Osteoblast (primary cell): Measurements from ENCODE around the gene PJVK. TPM values are rescaled to one million over a fixed set of nuclear protein-coding genes. Genes with fewer than 3 reads are reported as not detected.

Source experiments
- DNase-seq: peaks from one replicate; pipeline ENCODE4 v3.0.0; 2011; ENCODE audit warnings: low spot score, mixed read lengths; ENCODE audit not compliant: insufficient read length; ENCODE audit errors: missing footprints
- H2AFZ ChIP-seq: 2 replicates; pipeline ENCODE4 v1.6.0; 2011; ENCODE audit warnings: mild to moderate bottlenecking, low read length
- H3K27ac ChIP-seq: 2 replicates; pipeline ENCODE4 v1.5.1; 2011; ENCODE audit warnings: mild to moderate bottlenecking, low read depth, low read length, moderate library complexity
- H3K27me3 ChIP-seq: 2 replicates; pipeline ENCODE4 v1.6.0; 2012; ENCODE audit warnings: mild to moderate bottlenecking, control low read depth, inconsistent platforms, low read length, moderate library complexity; ENCODE audit not compliant: insufficient read depth
- H3K36me3 ChIP-seq: 2 replicates; pipeline ENCODE4 v1.5.1; 2011; ENCODE audit warnings: mild to moderate bottlenecking, low read length, control low read depth, moderate library complexity; ENCODE audit not compliant: insufficient read depth
- H3K4me1 ChIP-seq: 2 replicates; pipeline ENCODE4 v1.5.1; 2011; ENCODE audit warnings: mild to moderate bottlenecking, low read length, control low read depth, moderate library complexity; ENCODE audit not compliant: insufficient read depth
- H3K4me2 ChIP-seq: 2 replicates; pipeline ENCODE4 v1.6.0; 2011; ENCODE audit warnings: mild to moderate bottlenecking, low read length; ENCODE audit not compliant: insufficient read depth
- H3K4me3 ChIP-seq: fragments of 200-600 bp; sonication (generic); 3 replicates; pipeline ENCODE4 v1.5.1; 2012; ENCODE audit warnings: mild to moderate bottlenecking, low read length, inconsistent platforms; ENCODE audit not compliant: insufficient read depth
- H3K79me2 ChIP-seq: 2 replicates; pipeline ENCODE4 v1.6.0; 2012; ENCODE audit warnings: mild to moderate bottlenecking, low read length, control low read depth, inconsistent platforms; ENCODE audit not compliant: insufficient read depth
- H3K9me3 ChIP-seq: 2 replicates; pipeline ENCODE4 v1.5.1; 2011; ENCODE audit warnings: low read depth, low read length, control low read depth
- H4K20me1 ChIP-seq: 2 replicates; pipeline ENCODE4 v1.6.0; 2012; ENCODE audit warnings: mild to moderate bottlenecking, low read length, control low read depth; ENCODE audit not compliant: insufficient read depth
- total RNA-seq: library from RNA; depleted of rRNA; stranded (reverse); fragments of >200 nt; gene quantifications from 2 replicates; pipeline ENCODE4 v1.2.3, GENCODE V29; 2012
- TF ChIP-seq, protein P1 (sequence below): IDR thresholded peaks from 2 replicates; pipeline ENCODE4 v1.5.1; 2011; ENCODE audit warnings: mild to moderate bottlenecking, low read depth, low read length, moderate library complexity; ENCODE audit errors: extremely low read depth

The PJVK gene
- total RNA-seq, 1 donor: 2.5 TPM

- H3K4me2 ChIP-seq: no peak overlapping the region
- H2AFZ ChIP-seq: no peak overlapping the region
- H3K4me3 ChIP-seq: no peak overlapping the region
- no peaks in the 10 kb centered on the region for H4K20me1 ChIP-seq
- no peak for DNase-seq
- peaks cover 11% of the 10 kb centered on the region for H3K4me1 ChIP-seq
- no peaks in the 10 kb centered on the region for H3K27me3 ChIP-seq
- TF ChIP-seq, protein P1, sequence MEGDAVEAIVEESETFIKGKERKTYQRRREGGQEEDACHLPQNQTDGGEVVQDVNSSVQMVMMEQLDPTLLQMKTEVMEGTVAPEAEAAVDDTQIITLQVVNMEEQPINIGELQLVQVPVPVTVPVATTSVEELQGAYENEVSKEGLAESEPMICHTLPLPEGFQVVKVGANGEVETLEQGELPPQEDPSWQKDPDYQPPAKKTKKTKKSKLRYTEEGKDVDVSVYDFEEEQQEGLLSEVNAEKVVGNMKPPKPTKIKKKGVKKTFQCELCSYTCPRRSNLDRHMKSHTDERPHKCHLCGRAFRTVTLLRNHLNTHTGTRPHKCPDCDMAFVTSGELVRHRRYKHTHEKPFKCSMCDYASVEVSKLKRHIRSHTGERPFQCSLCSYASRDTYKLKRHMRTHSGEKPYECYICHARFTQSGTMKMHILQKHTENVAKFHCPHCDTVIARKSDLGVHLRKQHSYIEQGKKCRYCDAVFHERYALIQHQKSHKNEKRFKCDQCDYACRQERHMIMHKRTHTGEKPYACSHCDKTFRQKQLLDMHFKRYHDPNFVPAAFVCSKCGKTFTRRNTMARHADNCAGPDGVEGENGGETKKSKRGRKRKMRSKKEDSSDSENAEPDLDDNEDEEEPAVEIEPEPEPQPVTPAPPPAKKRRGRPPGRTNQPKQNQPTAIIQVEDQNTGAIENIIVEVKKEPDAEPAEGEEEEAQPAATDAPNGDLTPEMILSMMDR: no peak
- H3K27ac ChIP-seq: no peak overlapping the region
- no peaks in the 10 kb centered on the region for H3K79me2 ChIP-seq
- no peaks in the 10 kb centered on the region for H3K9me3 ChIP-seq
- no peaks in the 10 kb centered on the region for H3K36me3 ChIP-seq
Observed at GRCh38 chr2:178417916-178418315, 33.3 kb upstream of the PJVK start.

DNA sequence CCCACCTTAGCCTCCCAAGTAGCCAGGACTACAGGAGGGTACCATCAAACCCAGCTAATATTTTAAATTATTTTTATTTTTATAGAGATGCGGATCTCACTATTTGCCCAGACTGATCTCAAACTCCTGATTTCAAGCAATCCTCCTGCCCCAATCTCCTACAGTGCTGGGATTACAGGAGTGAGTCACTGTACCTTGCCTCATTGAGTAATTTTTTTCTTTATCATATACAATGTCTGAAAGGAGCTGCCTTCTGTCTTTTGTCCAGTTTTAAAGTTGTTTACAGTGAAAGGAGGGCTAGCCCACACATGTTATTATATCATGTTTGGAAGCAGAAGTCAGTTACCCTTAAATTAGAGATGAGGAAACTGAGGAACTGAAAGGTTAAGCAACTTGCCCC is 32.8 kb upstream of the PJVK start:
- Histone ChIP-seq H3K27me3 (no peaks in the 10 kb centered on the region), H3K4me1 (peaks cover 11% of the 10 kb centered on the region), H3K36me3 (no peaks in the 10 kb centered on the region), H2AFZ (no peak overlapping the region), H3K4me3 (no peak overlapping the region), H3K79me2 (no peaks in the 10 kb centered on the region), H3K4me2 (no peak overlapping the region), H3K27ac (no peak overlapping the region), H4K20me1 (no peaks in the 10 kb centered on the region), H3K9me3 (no peaks in the 10 kb centered on the region)
- DNase-seq: no peak
- TF ChIP-seq, protein P1: no peak

GRCh38 chr2:178419123-178419522 is 32.1 kb upstream of the PJVK start:
- no peaks in the 10 kb centered on the region for H3K79me2 ChIP-seq
- H3K4me1 ChIP-seq: peaks cover 11% of the 10 kb centered on the region
- TF ChIP-seq, protein P1: no peak
- no peaks in the 10 kb centered on the region for H3K9me3 ChIP-seq
- no peak overlapping the region for H3K4me2 ChIP-seq
- no peaks in the 10 kb centered on the region for H3K27me3 ChIP-seq
- no peak overlapping the region for H3K27ac ChIP-seq
- no peaks in the 10 kb centered on the region for H4K20me1 ChIP-seq
- H3K4me3 ChIP-seq: no peak overlapping the region
- no peak overlapping the region for H2AFZ ChIP-seq
- H3K36me3 ChIP-seq: no peaks in the 10 kb centered on the region
- DNase-seq: no peak

DNA sequence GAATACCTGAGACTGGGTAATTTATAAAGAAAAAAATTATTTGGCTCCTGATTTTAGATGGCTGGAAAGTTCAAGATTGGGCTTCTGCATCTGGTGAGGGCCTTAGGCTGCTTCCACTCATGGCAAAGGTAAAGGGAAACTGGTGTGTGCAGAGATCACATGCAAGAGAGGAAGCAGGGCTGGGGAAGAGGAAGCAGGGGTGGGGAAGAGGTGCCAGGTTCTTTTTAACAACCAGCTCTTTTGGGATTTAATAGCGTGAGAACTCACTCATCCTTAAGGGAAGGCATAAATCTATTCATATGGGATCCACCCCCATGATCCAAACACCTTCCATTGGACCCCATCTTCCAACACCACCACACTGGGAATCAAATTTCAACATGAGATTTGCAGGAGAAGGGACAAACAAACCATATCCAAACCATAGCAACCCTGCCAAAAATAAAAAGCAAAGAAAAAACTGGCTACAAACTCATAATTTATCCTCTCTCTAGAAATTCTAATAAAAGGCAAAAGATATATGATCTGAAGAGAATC is 30.6 kb upstream of the PJVK start:
- no peaks in the 10 kb centered on the region for H3K4me1 ChIP-seq
- no peak overlapping the region for H3K27ac ChIP-seq
- no peaks in the 10 kb centered on the region for H3K36me3 ChIP-seq
- TF ChIP-seq, protein P1: no peak
- no peak overlapping the region for H2AFZ ChIP-seq
- no peaks in the 10 kb centered on the region for H3K9me3 ChIP-seq
- H3K4me3 ChIP-seq: no peak overlapping the region
- H3K4me2 ChIP-seq: no peak overlapping the region
- no peaks in the 10 kb centered on the region for H3K27me3 ChIP-seq
- H3K79me2 ChIP-seq: no peaks in the 10 kb centered on the region
- no peaks in the 10 kb centered on the region for H4K20me1 ChIP-seq
- DNase-seq: no peak
